Measurements from ENCODE around the gene PLXDC2.

GRCh38 chr10:19906108-19906791 is 90.0 kb downstream of the PLXDC2 start:
- TF ChIP-seq CTCF (conservative IDR thresholded peaks at IDR 0.05 in 1 of 2, IDR thresholded peaks at IDR 0.05 in 1 of 2; ENCODE audit: low read depth in 1 of 2, low read length in 2 of 2) (no peak), EZH2 (IDR thresholded peaks at IDR 0.05; ENCODE audit: low read length, missing control alignments) (no peak)
